H4 (cell line): ENCODE measurements around the gene SRRM2. TPM values are rescaled to one million over a fixed set of nuclear protein-coding genes. Genes with fewer than 3 reads are reported as not detected.
"Not testable (repeated sequence)": the region's sequence is repeated elsewhere in the genome, so short reads cannot be mapped to it uniquely, and the experiment has no call there.

Experiments
- DNase-seq: peaks from one replicate; pipeline ENCODE4 v3.0.0-alpha.2; 2015; ENCODE audit warnings: low spot score
- total RNA-seq: library from RNA; depleted of rRNA; stranded (reverse); fragments of >200 nt; shearing (Covaris generic); gene quantifications from 2 replicates; pipeline ENCODE4 v1.2.3, GENCODE V29; 2014

Gene SRRM2
- total RNA-seq, 1 experiment from 2014 or later, result 16.1 TPM

- no peak for DNase-seq
Observed at GRCh38 chr16:2715064-2715463, 37.4 kb upstream of the SRRM2 start.

- no peak for DNase-seq
Observed at GRCh38 chr16:2715519-2715918, 36.9 kb upstream of the SRRM2 start.

- DNase-seq, result no peak
Observed at GRCh38 chr16:2715966-2716885, 36.2 kb upstream of the SRRM2 start.

- DNase-seq, result no peak
Observed at GRCh38 chr16:2716948-2717347, 35.5 kb upstream of the SRRM2 start.

- DNase-seq, result no peak
Observed at GRCh38 chr16:2717383-2718263, 34.8 kb upstream of the SRRM2 start.

GRCh38 chr16:2719328-2720063 is 32.9 kb upstream of the SRRM2 start:
- DNase-seq, result no peak

- no peak for DNase-seq
Observed at GRCh38 chr16:2720064-2720457, 32.4 kb upstream of the SRRM2 start, which contains the start of gene PRSS27. Gene PRSS27 (minus strand): TSS chr16:2720224. CDS start chr16:2720160, 64 bp downstream.

- DNase-seq, result peak; percentile 72
Observed at GRCh38 chr16:2720719-2721633, 31.5 kb upstream of the SRRM2 start.

GRCh38 chr16:2721634-2722173 is 30.7 kb upstream of the SRRM2 start:
- DNase-seq, result not testable (repeated sequence)

GRCh38 chr16:2724088-2724676 is 28.3 kb upstream of the SRRM2 start:
- no peak for DNase-seq

GRCh38 chr16:2724816-2725348 is 27.6 kb upstream of the SRRM2 start:
- no peak for DNase-seq

- no peak for DNase-seq
Observed at GRCh38 chr16:2726923-2727322, 25.5 kb upstream of the SRRM2 start.

GRCh38 chr16:2728034-2728433 is 24.4 kb upstream of the SRRM2 start:
- DNase-seq, result no peak

- DNase-seq, result no peak
Observed at GRCh38 chr16:2734844-2735515, 17.5 kb upstream of the SRRM2 start.

- DNase-seq, result no peak
Observed at GRCh38 chr16:2736476-2737237, 15.8 kb upstream of the SRRM2 start.

GRCh38 chr16:2737238-2737605 is 15.2 kb upstream of the SRRM2 start:
- no peak for DNase-seq

GRCh38 chr16:2737895-2738418 is 14.5 kb upstream of the SRRM2 start:
- no peak for DNase-seq

GRCh38 chr16:2738615-2739014 is 13.8 kb upstream of the SRRM2 start:
- no peak for DNase-seq
